Right ventricle myocardium superior (tissue), 1 donor: ENCODE measurements around the gene GPR150. TPM values are rescaled to one million over a fixed set of nuclear protein-coding genes. Genes with fewer than 3 reads are reported as not detected.
"Not testable (repeated sequence)": the region's sequence is repeated elsewhere in the genome, so short reads cannot be mapped to it uniquely, and the experiment has no call there.

Experiments
- ATAC-seq: fragments of 200-7000 bp; cut with Tn5 transposase; one replicate; pipeline ENCODE4 v1.9.1; 2020; ENCODE audit warnings: mild to moderate bottlenecking; ENCODE audit not compliant: poor library complexity
- DNase-seq: peaks from one replicate; pipeline ENCODE4 v3.0.0-alpha.2; 2020
- intact Hi-C: fragments of 100-400 bp; cut with DNase I; formaldehyde crosslinking; loops from one replicate; pipeline ENCODE4 v1.11.2; 2022
- total RNA-seq: library from RNA; stranded (reverse); fragmentation: NEBNext Ultra II Directional; extraction: Animal tissue kit (Norgen Biotek cat#: 25700); gene quantifications from one replicate; pipeline ENCODE4 v1.2.1, GENCODE V29; 2021
- donor health status: DM: no; HTN: yes; CAD: no; lungs with severe emphysema.

Gene GPR150
- total RNA-seq, 1 donor from 2014 or later: not detected

DNA sequence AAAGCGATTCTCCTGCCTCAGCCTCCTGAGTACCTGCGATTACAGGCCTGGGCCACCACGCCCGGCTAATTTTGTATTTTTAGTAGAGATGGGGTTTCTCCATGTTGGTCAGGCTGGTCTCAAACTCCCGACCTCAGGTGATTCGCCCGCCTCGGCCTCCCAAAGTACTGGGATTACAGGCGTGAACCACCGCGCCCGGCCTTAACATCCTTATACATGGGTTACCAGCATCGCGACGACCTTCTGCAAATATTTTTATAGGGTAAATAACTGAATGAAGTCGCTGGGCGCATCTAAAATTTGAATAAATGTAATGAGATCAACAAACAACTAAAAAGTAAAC, 26.3 kb downstream of the GPR150 start:
- not testable (repeated sequence) for DNase-seq, ATAC-seq

DNA sequence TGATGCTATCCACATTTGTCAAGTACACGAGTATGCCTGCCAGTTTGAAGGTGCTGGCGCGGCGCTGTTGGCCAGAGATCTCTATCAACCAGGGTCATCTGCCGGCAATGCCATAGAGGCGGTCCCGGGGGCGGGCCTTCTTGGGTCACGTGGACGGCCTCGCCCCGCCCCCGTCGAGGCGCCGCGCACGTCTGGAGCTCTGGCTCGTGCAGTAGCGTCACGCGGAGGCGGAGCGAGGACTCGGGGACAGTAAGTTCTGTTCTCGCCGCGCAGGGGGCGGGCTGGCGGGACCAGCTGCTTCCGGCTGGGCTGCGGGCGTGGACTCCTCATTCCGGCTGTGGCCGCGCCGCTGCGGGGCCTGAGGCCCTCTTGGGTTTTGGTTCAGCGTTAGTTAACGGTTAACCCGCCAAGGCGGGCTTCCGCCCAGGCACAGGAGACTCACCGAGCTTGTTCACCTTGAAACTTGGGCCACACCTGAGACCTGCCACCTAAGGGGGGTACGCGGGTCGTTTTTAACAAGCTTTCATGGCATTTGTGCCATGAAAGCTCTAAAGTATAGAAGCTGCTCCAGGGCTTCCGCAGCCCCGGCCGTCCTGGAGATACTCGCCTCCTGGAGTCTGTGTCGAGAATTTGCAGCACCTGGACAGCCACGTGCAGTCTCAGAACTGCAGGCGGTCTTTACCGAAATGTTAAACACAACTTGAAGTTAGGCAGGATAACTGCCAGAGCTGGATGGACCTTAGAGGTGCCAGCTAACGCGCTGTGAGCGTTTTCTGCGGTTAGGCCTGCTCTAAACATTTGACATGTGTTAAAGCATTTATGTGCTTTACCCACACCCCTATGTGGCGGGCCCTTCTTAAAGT, 26.9 kb downstream of the GPR150 start, which contains the start of gene RFESD:
Gene RFESD (plus strand): TSS at position 209 of the 863 bp plus-strand sequence. CDS start 5,495 bp downstream, outside the sequence.
- intact Hi-C loops: loop anchor here (5.0 kb wide), 1 partner anchor 191 kb away; no protein-coding TSS in a partner anchor
- DNase-seq: peak; percentile 100
- peak; percentile 99 for ATAC-seq

More for the DNA sequence above, 26.3 kb downstream of the GPR150 start:
- intact Hi-C loops: loop anchor here (5.0 kb wide), 1 partner anchor 191 kb away; no protein-coding TSS in a partner anchor

GRCh38 chr5:95647886-95648860, 28.3 kb downstream of the GPR150 start:
- ATAC-seq (no peak), DNase-seq (no peak)
- intact Hi-C loops: loop anchor here (5.0 kb wide), 1 partner anchor 189 kb away; no protein-coding TSS in a partner anchor

- intact Hi-C loops: loop anchor here (5.0 kb wide), 1 partner anchor 188 kb away; no protein-coding TSS in a partner anchor
- no peak for DNase-seq
- ATAC-seq: no peak
These were observed 29.4 kb downstream of the GPR150 start for GRCh38 chr5:95649274-95649673.

GRCh38 chr5:95649842-95650620, 30.1 kb downstream of the GPR150 start:
- intact Hi-C loops: loop anchor here (5.0 kb wide), 2 partner anchors 132 to 187 kb away; no protein-coding TSS in a partner anchor
- no peak for DNase-seq

DNA sequence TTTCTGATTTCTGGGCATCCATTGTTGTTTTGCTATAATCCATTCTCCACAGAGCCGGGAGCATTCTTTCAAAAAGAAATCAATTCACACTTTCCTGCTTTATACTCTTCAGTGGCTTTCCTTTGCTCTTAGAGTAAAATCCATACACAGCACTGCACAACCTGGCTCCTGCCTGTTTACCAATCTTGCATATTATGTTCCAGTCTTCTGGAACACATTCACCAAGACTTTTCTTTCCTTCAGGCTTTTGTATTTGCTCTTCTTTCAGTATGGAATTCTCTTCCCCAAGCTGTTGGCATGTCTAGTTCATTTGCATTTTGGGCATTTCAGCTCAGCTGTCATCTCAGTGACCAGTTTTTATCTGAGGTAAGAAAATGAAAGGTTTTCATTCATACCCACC, 33.0 kb downstream of the GPR150 start:
- DNase-seq (no peak), ATAC-seq (no peak)
- intact Hi-C loops: loop anchor here (5.0 kb wide), 1 partner anchor 129 kb away; no protein-coding TSS in a partner anchor

More at GRCh38 chr5:95649842-95650620, 30.1 kb downstream of the GPR150 start:
- ATAC-seq: no peak

DNA sequence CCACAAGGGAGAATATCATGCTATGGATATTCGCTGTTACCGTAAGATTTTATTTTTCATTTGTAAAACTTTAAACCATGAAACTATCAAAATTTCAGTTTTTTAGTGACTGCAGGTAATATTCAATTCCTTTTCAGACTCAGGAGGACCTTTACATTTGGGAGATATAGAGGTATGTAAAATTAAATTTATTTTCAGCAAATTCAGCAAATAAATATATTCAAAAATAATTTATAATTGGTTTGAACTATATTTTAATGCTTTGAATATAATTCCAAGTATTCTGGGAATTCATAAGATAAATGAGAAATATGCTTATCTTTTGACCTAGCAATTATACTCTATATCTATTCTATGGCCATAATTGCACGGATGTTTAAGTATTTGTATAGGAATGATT, 34.3 kb downstream of the GPR150 start:
- DNase-seq (no peak), ATAC-seq (no peak)
- intact Hi-C loops: loop anchor here (5.0 kb wide), 1 partner anchor 128 kb away; no protein-coding TSS in a partner anchor

DNA sequence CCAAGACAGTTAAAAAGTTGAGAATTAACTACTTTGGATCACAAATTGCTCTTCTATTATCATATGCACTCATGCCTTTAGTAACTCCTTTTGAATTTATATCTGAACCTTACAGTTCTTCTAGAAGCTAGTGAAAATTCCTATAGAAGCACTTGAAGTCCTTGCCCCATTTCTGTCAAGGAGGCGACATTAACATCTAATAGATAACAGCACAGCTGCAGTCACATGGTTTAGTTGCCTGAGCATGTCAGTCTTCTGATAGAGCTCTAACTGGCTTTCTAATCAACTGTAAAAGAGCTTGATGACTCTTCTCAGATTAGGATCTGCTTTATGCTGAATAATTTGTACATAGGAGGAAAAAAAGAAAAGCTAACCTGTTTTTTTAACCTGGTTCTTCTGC, 35.7 kb downstream of the GPR150 start:
- ATAC-seq: no peak
- DNase-seq: no peak
- intact Hi-C loops: no loop called here

DNA sequence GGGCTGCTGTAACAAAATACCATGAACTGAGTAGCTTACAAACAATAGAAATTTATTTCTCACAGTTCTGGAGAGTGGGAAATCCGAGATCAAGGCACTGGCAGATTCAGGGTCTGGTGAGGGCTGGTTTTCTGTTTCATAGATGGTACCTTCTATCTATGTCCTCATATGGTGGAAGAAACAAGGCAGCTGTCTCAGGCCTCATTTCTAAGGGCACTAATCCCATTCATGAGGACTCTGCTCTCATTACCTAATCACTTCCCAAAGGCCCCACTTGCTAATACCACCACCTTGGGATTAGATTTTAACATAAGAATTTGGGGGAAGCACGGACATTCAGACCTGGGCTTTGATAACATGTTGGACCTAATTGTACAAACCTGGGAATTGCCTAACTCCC, 40.2 kb downstream of the GPR150 start:
- ATAC-seq (no peak), DNase-seq (no peak)
- intact Hi-C loops: no loop called here

- intact Hi-C loops: no loop called here
- no peak for ATAC-seq
These were observed 43.1 kb downstream of the GPR150 start for GRCh38 chr5:95662946-95663345.

GRCh38 chr5:95664204-95664786, 44.4 kb downstream of the GPR150 start:
- intact Hi-C loops: loop anchor here (2.0 kb wide), 1 partner anchor 183 kb away; no protein-coding TSS in a partner anchor
- DNase-seq: no peak
- ATAC-seq: peak; percentile 60

More at GRCh38 chr5:95662946-95663345, 43.1 kb downstream of the GPR150 start:
- no peak for DNase-seq

DNA sequence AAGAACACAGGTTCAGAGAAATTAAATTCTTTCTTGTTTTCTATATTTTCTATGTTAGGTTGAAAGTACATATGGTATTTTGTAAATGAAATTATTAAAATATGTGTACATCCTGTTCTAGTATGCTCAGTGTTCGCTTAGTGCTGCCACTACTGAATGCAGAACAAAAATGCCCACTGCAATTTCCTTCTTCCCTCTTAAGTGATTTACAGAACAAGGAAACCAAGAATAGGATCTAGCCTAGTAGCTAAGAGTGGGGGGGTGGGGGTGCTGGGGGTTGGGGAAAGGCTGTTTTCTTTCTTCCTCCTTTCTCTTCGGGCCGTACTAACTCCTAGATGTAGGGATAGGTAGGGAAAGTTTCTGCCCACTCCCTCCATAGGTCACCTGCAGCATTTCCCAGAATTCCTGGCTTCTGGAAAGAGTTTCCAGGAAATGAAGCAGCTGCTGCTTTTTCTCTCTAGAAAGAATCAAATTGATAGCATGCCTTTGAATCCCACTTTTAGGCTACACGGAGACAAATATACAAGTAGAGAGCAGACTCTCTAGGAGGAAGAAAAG, 47.3 kb downstream of the GPR150 start:
- intact Hi-C loops: loop anchor here (5.0 kb wide), 1 partner anchor 70 kb away; no protein-coding TSS in a partner anchor
- ATAC-seq: no peak
- no peak for DNase-seq

- ATAC-seq: no peak
- no peak for DNase-seq
- intact Hi-C loops: loop anchor here (5.0 kb wide), 1 partner anchor 70 kb away; no protein-coding TSS in a partner anchor
These were observed 47.8 kb downstream of the GPR150 start for GRCh38 chr5:95667678-95668077.

GRCh38 chr5:95668216-95668615, 48.3 kb downstream of the GPR150 start:
- DNase-seq (no peak), ATAC-seq (no peak)
- intact Hi-C loops: loop anchor here (5.0 kb wide), 1 partner anchor 69 kb away; no protein-coding TSS in a partner anchor

- no peak for ATAC-seq
These were observed 48.8 kb downstream of the GPR150 start for GRCh38 chr5:95668728-95669127.

GRCh38 chr5:95669540-95669939, 49.7 kb downstream of the GPR150 start:
- ATAC-seq (peak; percentile 93), DNase-seq (peak; percentile 75)
- intact Hi-C loops: loop anchor here (5.0 kb wide), 1 partner anchor 68 kb away; no protein-coding TSS in a partner anchor

More at GRCh38 chr5:95668728-95669127, 48.8 kb downstream of the GPR150 start:
- intact Hi-C loops: loop anchor here (5.0 kb wide), 1 partner anchor 69 kb away; no protein-coding TSS in a partner anchor
- no peak for DNase-seq

GRCh38 chr5:95669985-95670384, 50.1 kb downstream of the GPR150 start:
- ATAC-seq: no peak
- intact Hi-C loops: loop anchor here (5.0 kb wide), 1 partner anchor 67 kb away; no protein-coding TSS in a partner anchor
- no peak for DNase-seq
